HL-60 (cell line): ENCODE data around the gene MAPK6.

Source experiments
- DNase-seq, 2 experiments: peaks; one replicate each; pipeline ENCODE4 v3.0.0-alpha.2; 2010 to 2020; ENCODE audit warnings: low read depth in 1 of 2, low spot score in 1 of 2
- H3K27ac ChIP-seq: fragments of 250-450 bp; sonication (Bioruptor Pico); replicated peaks from 2 replicates; pipeline ENCODE4 v1.5.1; 2020; ENCODE audit warnings: mild to moderate bottlenecking, moderate library complexity
- H3K27me3 ChIP-seq: fragments of 250-450 bp; sonication (Bioruptor Pico); 2 replicates; pipeline ENCODE4 v1.5.1; 2021; ENCODE audit warnings: mild to moderate bottlenecking, moderate library complexity; ENCODE audit not compliant: insufficient read depth, poor library complexity, severe bottlenecking
- H3K4me3 ChIP-seq: replicated peaks from 2 replicates; pipeline ENCODE4 v1.5.1; 2011; ENCODE audit warnings: mild to moderate bottlenecking, control low read depth, low read length; ENCODE audit not compliant: insufficient read depth
- CTCF ChIP-seq: IDR thresholded peaks from one replicate; pipeline ENCODE4 v1.5.1; 2011; ENCODE audit warnings: low read length, control low read depth, inconsistent platforms; ENCODE audit not compliant: insufficient read depth
- GABPA ChIP-seq: IDR thresholded peaks from 2 replicates; pipeline ENCODE4 v1.6.1; 2012; ENCODE audit warnings: low read depth
- POLR2AphosphoS5 ChIP-seq: IDR thresholded peaks from 2 replicates; pipeline ENCODE4 v1.6.1; 2012; ENCODE audit warnings: low read depth
- SPI1 ChIP-seq: IDR thresholded peaks from 2 replicates; pipeline ENCODE4 v1.6.1; 2012; ENCODE audit warnings: low read depth, mild to moderate bottlenecking, borderline replicate concordance
- TF ChIP-seq, protein P1 (sequence below): IDR thresholded peaks from 2 replicates; pipeline ENCODE4 v1.6.1; 2012; ENCODE audit warnings: low read depth; ENCODE audit not compliant: insufficient replicate concordance

The MAPK6 gene

GRCh38 chr15:52076889-52077781, 58.1 kb downstream of the MAPK6 start:
- no peak overlapping the region for H3K27ac ChIP-seq
- no peaks in the 10 kb centered on the region for H3K27me3 ChIP-seq
- H3K4me3 ChIP-seq = no peak overlapping the region
- no peak for DNase-seq
- TF ChIP-seq SPI1 = no peak
- TF ChIP-seq, protein P1, sequence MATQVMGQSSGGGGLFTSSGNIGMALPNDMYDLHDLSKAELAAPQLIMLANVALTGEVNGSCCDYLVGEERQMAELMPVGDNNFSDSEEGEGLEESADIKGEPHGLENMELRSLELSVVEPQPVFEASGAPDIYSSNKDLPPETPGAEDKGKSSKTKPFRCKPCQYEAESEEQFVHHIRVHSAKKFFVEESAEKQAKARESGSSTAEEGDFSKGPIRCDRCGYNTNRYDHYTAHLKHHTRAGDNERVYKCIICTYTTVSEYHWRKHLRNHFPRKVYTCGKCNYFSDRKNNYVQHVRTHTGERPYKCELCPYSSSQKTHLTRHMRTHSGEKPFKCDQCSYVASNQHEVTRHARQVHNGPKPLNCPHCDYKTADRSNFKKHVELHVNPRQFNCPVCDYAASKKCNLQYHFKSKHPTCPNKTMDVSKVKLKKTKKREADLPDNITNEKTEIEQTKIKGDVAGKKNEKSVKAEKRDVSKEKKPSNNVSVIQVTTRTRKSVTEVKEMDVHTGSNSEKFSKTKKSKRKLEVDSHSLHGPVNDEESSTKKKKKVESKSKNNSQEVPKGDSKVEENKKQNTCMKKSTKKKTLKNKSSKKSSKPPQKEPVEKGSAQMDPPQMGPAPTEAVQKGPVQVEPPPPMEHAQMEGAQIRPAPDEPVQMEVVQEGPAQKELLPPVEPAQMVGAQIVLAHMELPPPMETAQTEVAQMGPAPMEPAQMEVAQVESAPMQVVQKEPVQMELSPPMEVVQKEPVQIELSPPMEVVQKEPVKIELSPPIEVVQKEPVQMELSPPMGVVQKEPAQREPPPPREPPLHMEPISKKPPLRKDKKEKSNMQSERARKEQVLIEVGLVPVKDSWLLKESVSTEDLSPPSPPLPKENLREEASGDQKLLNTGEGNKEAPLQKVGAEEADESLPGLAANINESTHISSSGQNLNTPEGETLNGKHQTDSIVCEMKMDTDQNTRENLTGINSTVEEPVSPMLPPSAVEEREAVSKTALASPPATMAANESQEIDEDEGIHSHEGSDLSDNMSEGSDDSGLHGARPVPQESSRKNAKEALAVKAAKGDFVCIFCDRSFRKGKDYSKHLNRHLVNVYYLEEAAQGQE = no peak
- no peak for TF ChIP-seq POLR2AphosphoS5
- no peak for TF ChIP-seq GABPA
- TF ChIP-seq CTCF = no peak

DNA sequence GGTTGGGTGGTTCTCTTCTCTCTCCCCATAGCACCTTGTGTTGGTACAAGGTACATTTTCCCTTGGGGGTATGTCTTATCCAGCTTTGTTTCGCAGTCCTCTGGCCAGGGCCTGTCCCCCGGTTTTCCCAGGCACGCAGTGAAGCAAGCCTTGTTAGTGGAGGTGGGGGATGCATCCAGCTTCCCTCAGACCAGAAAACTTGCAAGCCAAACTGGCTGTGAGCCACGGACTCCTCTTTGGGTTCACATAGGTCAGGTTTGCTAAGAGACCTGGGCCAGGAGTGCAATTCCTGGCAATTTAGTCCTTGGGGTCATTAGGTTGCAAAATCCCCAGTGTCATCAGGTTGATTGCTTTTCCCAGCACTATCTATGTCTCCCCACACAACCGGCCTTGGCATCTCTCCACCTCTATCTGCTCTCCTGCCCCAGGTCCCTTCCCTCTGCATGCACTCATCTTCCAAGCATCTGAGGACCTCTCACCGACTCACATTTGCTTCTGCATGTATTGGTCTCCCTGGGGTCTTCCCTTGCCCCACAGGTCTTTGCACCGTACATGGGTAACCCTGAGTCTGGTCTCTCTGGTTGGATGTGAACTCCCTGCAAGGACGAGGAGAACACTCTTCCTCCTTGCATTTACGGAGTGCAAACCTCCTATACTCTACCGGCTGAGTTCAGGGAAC, 59.3 kb downstream of the MAPK6 start:
- TF ChIP-seq GABPA = no peak
- TF ChIP-seq, protein P1 = no peak
- no peak for TF ChIP-seq POLR2AphosphoS5
- no peak for TF ChIP-seq SPI1
- TF ChIP-seq CTCF = no peak
- no peak overlapping the region for H3K4me3 ChIP-seq
- H3K27ac ChIP-seq = no peak overlapping the region
- H3K27me3 ChIP-seq = no peaks in the 10 kb centered on the region
- no peak for DNase-seq

- Histone ChIP-seq H3K27me3 (no peaks in the 10 kb centered on the region), H3K27ac (no peak overlapping the region), H3K4me3 (no peak overlapping the region)
- peak in 1 of 2 experiments; percentile 79 for DNase-seq
- TF ChIP-seq CTCF (peak; percentile 60), GABPA (no peak)
Measured at GRCh38 chr15:52078876-52079700, 60.1 kb downstream of the MAPK6 start.
